DND-41 (cell line): Measurements from ENCODE around the gene CPSF2.
"Not testable (repeated sequence)": the region's sequence is repeated elsewhere in the genome, so short reads cannot be mapped to it uniquely, and the experiment has no call there.

ENCODE experiments used
- ATAC-seq: fragments of 200-7000 bp; cut with Tn5 transposase; 3 replicates; pipeline ENCODE4 v1.9.1; 2021; ENCODE audit warnings: low read depth; ENCODE audit not compliant: insufficient read depth
- DNase-seq: peaks from one replicate; pipeline ENCODE4 v3.0.0-alpha.2; 2020
- H2AFZ ChIP-seq: 2 replicates; pipeline ENCODE4 v1.6.0; 2012; ENCODE audit warnings: low read depth, low read length
- H3K27ac ChIP-seq: 2 replicates; pipeline ENCODE4 v1.5.1; 2012; ENCODE audit warnings: low read length, inconsistent platforms
- H3K27me3 ChIP-seq: fragments of 200-600 bp; sonication (generic); 2 replicates; pipeline ENCODE4 v1.6.0; 2012; ENCODE audit warnings: low read length, mild to moderate bottlenecking, inconsistent platforms; ENCODE audit not compliant: insufficient read depth, poor library complexity
- H3K36me3 ChIP-seq: 2 replicates; pipeline ENCODE4 v1.5.1; 2012; ENCODE audit warnings: low read length, inconsistent platforms; ENCODE audit not compliant: insufficient read depth
- H3K4me1 ChIP-seq: 2 replicates; pipeline ENCODE4 v1.5.1; 2012; ENCODE audit warnings: mild to moderate bottlenecking, low read length; ENCODE audit not compliant: insufficient read depth
- H3K4me2 ChIP-seq: 2 replicates; pipeline ENCODE4 v1.6.0; 2012; ENCODE audit warnings: mild to moderate bottlenecking, moderate library complexity, low read length, inconsistent platforms; ENCODE audit not compliant: insufficient read depth
- H3K4me3 ChIP-seq, 2 experiments: fragments of 200-600 bp in 1 of 2; shearing (Covaris generic) in 1 of 2; 2 replicates each; pipeline ENCODE4 v1.5.1; 2012 to 2016; ENCODE audit warnings: inconsistent platforms in 2 of 2, low read length in 2 of 2, mild to moderate bottlenecking in 2 of 2, low read depth in 1 of 2, moderate library complexity in 1 of 2
- H3K79me2 ChIP-seq: 2 replicates; pipeline ENCODE4 v1.6.0; 2012; ENCODE audit warnings: low read length, inconsistent platforms; ENCODE audit not compliant: insufficient read depth
- H3K9ac ChIP-seq: 2 replicates; pipeline ENCODE4 v1.6.0; 2012; ENCODE audit warnings: low read depth, mild to moderate bottlenecking, inconsistent platforms, low read length, moderate library complexity
- H3K9me3 ChIP-seq: 2 replicates; pipeline ENCODE4 v1.5.1; 2012; ENCODE audit warnings: low read length, moderate library complexity, mild to moderate bottlenecking, inconsistent platforms; ENCODE audit not compliant: insufficient read depth, severe bottlenecking
- H4K20me1 ChIP-seq: 2 replicates; pipeline ENCODE4 v1.6.0; 2012; ENCODE audit warnings: low read length; ENCODE audit not compliant: insufficient read depth
- CTCF ChIP-seq: IDR thresholded peaks from 2 replicates; pipeline ENCODE4 v1.5.1; 2012; ENCODE audit warnings: borderline replicate concordance, low read length, moderate library complexity, mild to moderate bottlenecking; ENCODE audit not compliant: poor library complexity, severe bottlenecking; ENCODE audit errors: extremely low read depth
- EZH2 ChIP-seq: IDR thresholded peaks from 3 replicates; pipeline ENCODE4 v1.6.1; 2012; ENCODE audit warnings: borderline replicate concordance, low read depth, mild to moderate bottlenecking, moderate library complexity, low read length, inconsistent platforms; ENCODE audit not compliant: severe bottlenecking

Gene CPSF2

GRCh38 chr14:92207012-92207927 is 85.5 kb downstream of the CPSF2 start:
- Histone ChIP-seq H2AFZ (no peak overlapping the region), H3K79me2 (no peaks in the 10 kb centered on the region), H3K9me3 (no peaks in the 10 kb centered on the region), H3K36me3 (no peaks in the 10 kb centered on the region), H3K27ac (no peak overlapping the region), H3K4me2 (no peak overlapping the region), H4K20me1 (no peaks in the 10 kb centered on the region), H3K9ac (no peak overlapping the region), H3K4me3 (no peak overlapping the region), H3K27me3 (no peaks in the 10 kb centered on the region), H3K4me1 (no peaks in the 10 kb centered on the region)
- TF ChIP-seq EZH2: no peak
- TF ChIP-seq CTCF: no peak
- ATAC-seq: no peak
- no peak for DNase-seq

GRCh38 chr14:92207928-92208265 is 86.1 kb downstream of the CPSF2 start:
- Histone ChIP-seq H3K4me2 (no peak overlapping the region), H3K27me3 (no peaks in the 10 kb centered on the region), H3K79me2 (no peaks in the 10 kb centered on the region), H3K36me3 (no peaks in the 10 kb centered on the region), H2AFZ (no peak overlapping the region), H4K20me1 (no peaks in the 10 kb centered on the region), H3K4me1 (no peaks in the 10 kb centered on the region), H3K4me3 (no peak overlapping the region), H3K9ac (no peak overlapping the region), H3K27ac (no peak overlapping the region), H3K9me3 (no peaks in the 10 kb centered on the region)
- ATAC-seq (no peak), DNase-seq (no peak)
- TF ChIP-seq EZH2 (no peak), CTCF (no peak)

GRCh38 chr14:92209141-92209540 is 87.4 kb downstream of the CPSF2 start:
- H3K79me2 ChIP-seq: no peaks in the 10 kb centered on the region
- ATAC-seq (no peak), DNase-seq (no peak)
- H3K27me3 ChIP-seq: no peaks in the 10 kb centered on the region
- no peaks in the 10 kb centered on the region for H3K36me3 ChIP-seq
- no peak overlapping the region for H3K9ac ChIP-seq
- TF ChIP-seq CTCF (no peak), EZH2 (no peak)
- H3K4me1 ChIP-seq: no peaks in the 10 kb centered on the region
- H3K27ac ChIP-seq: no peak overlapping the region
- H2AFZ ChIP-seq: no peak overlapping the region
- H3K9me3 ChIP-seq: no peaks in the 10 kb centered on the region
- H3K4me2 ChIP-seq: no peak overlapping the region
- no peak overlapping the region for H3K4me3 ChIP-seq
- H4K20me1 ChIP-seq: no peaks in the 10 kb centered on the region

- not testable (repeated sequence) for H3K27me3 ChIP-seq, H3K79me2 ChIP-seq, H3K4me1 ChIP-seq, H3K9ac ChIP-seq, H4K20me1 ChIP-seq, ATAC-seq, H3K27ac ChIP-seq, H3K36me3 ChIP-seq, H2AFZ ChIP-seq, H3K4me2 ChIP-seq, H3K9me3 ChIP-seq, DNase-seq, H3K4me3 ChIP-seq
Observed at GRCh38 chr14:92213125-92213524, 91.4 kb downstream of the CPSF2 start.
